Measurements from ENCODE around the gene DBX1.
"Not testable (repeated sequence)": the region's sequence is repeated elsewhere in the genome, so short reads cannot be mapped to it uniquely, and the experiment has no call there.

DBX1 gene, protein sequence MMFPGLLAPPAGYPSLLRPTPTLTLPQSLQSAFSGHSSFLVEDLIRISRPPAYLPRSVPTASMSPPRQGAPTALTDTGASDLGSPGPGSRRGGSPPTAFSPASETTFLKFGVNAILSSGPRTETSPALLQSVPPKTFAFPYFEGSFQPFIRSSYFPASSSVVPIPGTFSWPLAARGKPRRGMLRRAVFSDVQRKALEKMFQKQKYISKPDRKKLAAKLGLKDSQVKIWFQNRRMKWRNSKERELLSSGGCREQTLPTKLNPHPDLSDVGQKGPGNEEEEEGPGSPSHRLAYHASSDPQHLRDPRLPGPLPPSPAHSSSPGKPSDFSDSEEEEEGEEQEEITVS

DNA sequence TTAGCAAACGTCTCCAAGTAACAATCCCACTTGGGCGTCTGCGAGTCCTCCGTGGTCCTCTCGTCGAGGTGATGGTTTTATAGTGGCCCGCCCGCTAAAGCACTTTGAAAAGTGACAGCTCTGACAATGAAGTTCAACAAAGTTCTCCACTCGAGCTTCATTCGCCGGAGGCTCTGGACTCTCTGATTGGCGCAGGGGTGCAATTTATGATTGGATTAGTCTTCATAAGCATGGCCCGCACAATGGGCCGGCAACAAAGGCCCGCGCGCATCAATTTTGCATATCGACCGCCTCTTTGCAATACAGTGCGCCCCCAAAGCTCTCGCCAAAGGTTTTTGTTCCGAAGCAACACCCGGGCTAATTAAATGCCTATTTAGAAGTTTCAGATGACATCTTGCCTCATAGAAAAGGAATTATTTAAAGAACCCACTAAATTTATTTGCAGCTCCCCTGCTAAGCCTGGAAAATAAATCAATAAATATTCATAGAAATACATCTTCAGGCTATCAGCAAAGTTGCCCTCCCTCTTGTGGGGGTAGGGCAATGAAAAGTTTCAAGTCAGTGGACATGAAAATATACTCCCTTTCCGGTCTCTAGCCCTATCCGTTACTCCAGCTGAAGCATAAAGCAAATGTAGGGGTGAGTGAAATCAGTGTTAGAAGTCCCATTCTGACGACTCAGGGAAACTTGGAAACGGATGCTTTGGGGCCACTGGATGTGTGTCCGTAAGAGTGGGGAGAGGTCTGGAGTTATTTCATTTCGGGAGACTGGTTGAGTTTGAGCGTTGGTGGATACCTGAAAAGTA lies at the start of gene DBX1:
DBX1 (minus strand) TSS at position 51 of the 805 bp plus-strand sequence. CDS start 151 bp downstream, outside the sequence.
- Histone ChIP-seq H3K4me3 (no peak within 1 kb of the TSS), H3K27ac (no peak within 1 kb of the TSS)

- no peak overlapping the region for H3K4me3 ChIP-seq
- H3K27ac ChIP-seq = no peak overlapping the region
These were observed 48.4 kb upstream of the DBX1 start for GRCh38 chr11:20208622-20209111.

- H3K27ac ChIP-seq = no peak overlapping the region
- H3K4me3 ChIP-seq = no peak overlapping the region
These were observed 47.7 kb upstream of the DBX1 start for GRCh38 chr11:20207781-20208621.

DNA sequence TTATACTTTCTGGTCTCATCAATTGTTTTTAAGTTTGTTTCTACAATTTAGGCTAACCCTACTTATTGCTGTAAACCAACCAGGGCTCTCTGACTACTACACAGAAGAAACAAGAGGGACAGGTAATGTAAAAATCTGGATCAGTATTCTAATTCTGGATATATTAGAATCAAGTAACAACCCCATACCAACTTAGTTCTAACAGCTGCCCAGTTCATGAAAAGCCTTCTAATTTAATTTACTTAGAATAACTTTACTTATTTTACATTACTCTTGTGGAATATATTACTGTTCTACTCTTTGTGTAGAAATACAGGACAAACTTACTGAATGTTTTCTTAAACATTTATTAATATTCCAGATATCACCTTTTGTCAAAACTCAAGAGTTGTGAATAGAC lies 45.5 kb upstream of the DBX1 start:
- Histone ChIP-seq H3K4me3 (no peak overlapping the region), H3K27ac (no peak overlapping the region)

GRCh38 chr11:20204681-20205080 lies 44.4 kb upstream of the DBX1 start:
- Histone ChIP-seq H3K27ac (no peak overlapping the region), H3K4me3 (no peak overlapping the region)

DNA sequence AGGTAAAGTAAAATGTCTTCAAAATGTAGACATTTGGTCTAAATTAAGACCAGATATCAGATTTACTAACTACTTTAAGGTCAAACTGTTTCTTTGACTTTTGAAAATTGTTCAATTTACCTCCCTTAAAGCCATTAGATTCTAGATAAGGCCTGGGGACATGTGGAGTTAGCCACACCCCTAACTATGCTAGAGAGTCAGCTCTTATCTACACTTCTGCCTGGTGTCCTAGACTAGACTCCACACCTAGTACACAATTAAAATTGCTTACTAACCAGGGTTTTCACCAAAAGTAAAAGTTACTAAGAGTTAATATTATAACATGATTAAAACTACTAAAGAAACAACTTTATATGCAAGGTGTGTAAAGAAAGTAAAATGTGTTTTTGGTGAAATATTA lies 43.6 kb upstream of the DBX1 start:
- H3K4me3 ChIP-seq = no peak overlapping the region
- no peak overlapping the region for H3K27ac ChIP-seq

- Histone ChIP-seq H3K4me3 (no peak overlapping the region), H3K27ac (no peak overlapping the region)
These were observed 41.0 kb upstream of the DBX1 start for GRCh38 chr11:20201231-20201630.

GRCh38 chr11:20200331-20200955 lies 40.2 kb upstream of the DBX1 start:
- H3K4me3 ChIP-seq = not testable (repeated sequence)

GRCh38 chr11:20197881-20198280 lies 37.6 kb upstream of the DBX1 start:
- Histone ChIP-seq H3K27ac (no peak overlapping the region), H3K4me3 (no peak overlapping the region)

More at GRCh38 chr11:20200331-20200955, 40.2 kb upstream of the DBX1 start:
- H3K27ac ChIP-seq = not testable (repeated sequence)

- Histone ChIP-seq H3K27ac (no peak overlapping the region), H3K4me3 (no peak overlapping the region)
These were observed 34.2 kb upstream of the DBX1 start for GRCh38 chr11:20194470-20194869.

- no peak overlapping the region for H3K27ac ChIP-seq
- no peak overlapping the region for H3K4me3 ChIP-seq
These were observed 33.0 kb upstream of the DBX1 start for GRCh38 chr11:20193307-20193706.

DNA sequence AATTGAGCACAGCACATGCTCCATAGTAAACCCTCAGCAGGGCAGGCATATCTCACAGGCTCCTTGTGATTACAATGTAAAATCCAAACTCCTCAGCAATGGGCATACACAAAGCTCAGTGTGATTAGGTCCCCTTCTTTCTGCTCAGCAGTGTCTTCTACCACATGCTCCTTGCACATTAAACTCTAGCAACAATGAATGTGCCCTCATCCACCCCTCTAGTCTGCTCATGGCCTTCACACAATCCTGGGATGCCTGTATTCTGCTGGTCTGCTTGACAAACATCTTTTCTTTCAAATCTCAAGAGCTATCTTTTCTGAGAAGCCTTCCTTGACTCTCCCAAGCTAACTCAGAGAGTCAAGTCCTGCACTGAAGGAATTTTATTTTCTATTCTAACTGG lies 32.4 kb upstream of the DBX1 start:
- H3K27ac ChIP-seq = no peak overlapping the region
- H3K4me3 ChIP-seq = no peak overlapping the region

- Histone ChIP-seq H3K4me3 (no peak overlapping the region), H3K27ac (no peak overlapping the region)
These were observed 31.9 kb upstream of the DBX1 start for GRCh38 chr11:20192151-20192550.

DNA sequence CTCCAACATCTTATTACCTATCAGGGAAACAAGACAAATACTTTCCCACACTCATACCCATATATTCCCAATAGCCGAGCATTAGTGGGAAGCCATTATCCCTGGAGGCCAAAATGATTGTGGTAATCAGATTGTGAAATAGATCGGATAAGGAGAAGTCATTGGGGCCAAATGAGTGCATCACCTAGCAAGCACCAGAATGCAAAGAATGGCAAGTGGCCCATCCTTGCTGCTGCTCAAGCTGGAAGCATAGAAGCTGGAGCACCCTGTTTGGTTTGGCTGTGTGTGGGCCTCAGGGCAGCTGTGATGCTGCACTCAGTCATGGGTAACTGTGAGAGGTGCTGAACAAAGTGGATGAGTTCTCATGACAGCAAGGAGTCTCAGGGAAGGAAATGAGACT lies 18.7 kb upstream of the DBX1 start:
- no peak overlapping the region for H3K4me3 ChIP-seq

DNA sequence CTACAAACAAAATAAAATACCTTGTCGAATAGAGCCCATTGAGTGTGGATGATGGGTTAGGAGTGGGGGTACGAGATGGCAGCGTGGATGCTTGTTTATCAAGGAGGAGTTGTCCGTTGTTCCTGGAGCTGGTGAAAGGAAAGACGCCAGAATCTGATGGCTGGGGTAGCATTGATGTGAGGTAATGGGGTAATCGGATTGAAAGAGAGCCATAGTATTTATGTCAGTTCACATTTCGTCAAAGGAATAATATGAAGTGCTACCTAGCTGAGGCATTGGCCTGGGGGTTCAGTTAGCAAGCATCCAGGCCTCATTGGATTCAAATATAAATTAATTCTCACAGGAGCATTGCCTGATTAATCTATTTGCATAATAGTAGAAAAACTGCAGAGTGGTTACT lies 16.9 kb upstream of the DBX1 start:
- Histone ChIP-seq H3K27ac (no peak overlapping the region), H3K4me3 (no peak overlapping the region)

More for the DNA sequence above, 18.7 kb upstream of the DBX1 start:
- H3K27ac ChIP-seq = no peak overlapping the region

GRCh38 chr11:20172721-20173447 lies 12.6 kb upstream of the DBX1 start:
- H3K27ac ChIP-seq = no peak overlapping the region
- H3K4me3 ChIP-seq = no peak overlapping the region

GRCh38 chr11:20163783-20164481 lies 3.7 kb upstream of the DBX1 start:
- Histone ChIP-seq H3K4me3 (peak overlapping the region in 1 of 7 experiments; percentile 27), H3K27ac (no peak overlapping the region)

Data from skin epidermis (tissue), 12 donors.